A549 (cell line): ENCODE data around the gene EXOC4. TPM values are rescaled to one million over a fixed set of nuclear protein-coding genes. Genes with fewer than 3 reads are reported as not detected.

Experiments
- ATAC-seq, 2 experiments: fragments of 200-7000 bp in 1 of 2; fragments of >200 bp in 1 of 2; cut with Nextera tagmentation in 1 of 2; cut with Tn5 transposase in 1 of 2; 3 replicates each; pipeline versions ENCODE4 v1.8.0 to v1.9.1; 2018 to 2020; ENCODE audit warnings: mild to moderate bottlenecking in 1 of 2, moderate library complexity in 1 of 2
- CTCF ChIA-PET: fragments of 300-600 bp; sonication (Branson Sonifier 250); formaldehyde crosslinking; extraction: SDS; loops from one replicate; lab custom pipeline; 2021; ENCODE audit warnings: antibody characterized with exemption, inconsistent platforms; lab: Yijun Ruan, JAX
- POLR2A ChIA-PET: fragments of 350-600 bp; formaldehyde crosslinking; extraction: SDS; loops from one replicate; lab custom pipeline; 2021; ENCODE audit warnings: antibody characterized with exemption, inconsistent platforms; lab: Yijun Ruan, JAX
- DNase-seq, 2 experiments: peaks; one replicate each; pipeline versions ENCODE4 v3.0.0 to v3.0.0-alpha.2; 2011 to 2016; ENCODE audit warnings: low read depth in 1 of 2, low spot score in 1 of 2
- FAIRE-seq: peaks from 2 replicates; lab custom pipeline; 2011; peaks lifted over from hg19 to GRCh38; lab: Jason Lieb, UNC
- H3K27ac ChIP-seq, 2 experiments: fragments of >200 bp; sonication (Bioruptor Twin); formaldehyde crosslinking; 3 replicates each; pipeline ENCODE4 v1.5.1; 2016 to 2017
- H3K4me1 ChIP-seq: fragments of >200 bp; sonication (Bioruptor Twin); formaldehyde crosslinking; 3 replicates; pipeline ENCODE4 v1.6.1; 2016
- H3K4me2 ChIP-seq: fragments of >200 bp; sonication (Bioruptor Twin); formaldehyde crosslinking; 3 replicates; pipeline ENCODE4 v1.6.1; 2016
- H3K4me3 ChIP-seq: fragments of >200 bp; sonication (Bioruptor Twin); formaldehyde crosslinking; 3 replicates; pipeline ENCODE4 v1.5.1; 2016
- H3K9me3 ChIP-seq: fragments of >200 bp; sonication (Bioruptor Twin); formaldehyde crosslinking; 3 replicates; pipeline ENCODE4 v1.6.1; 2016
- BHLHE40 ChIP-seq: IDR thresholded peaks from 2 replicates; pipeline ENCODE4 v1.6.1; 2012; ENCODE audit warnings: low read depth, low read length, inconsistent platforms
- CBX8 ChIP-seq: fragments of 200-600 bp; sonication (generic); IDR thresholded peaks from 2 replicates; pipeline ENCODE4 v1.6.1; 2016
- CEBPB ChIP-seq, 2 experiments: fragments of >200 bp in 1 of 2; sonication (Bioruptor Twin) in 1 of 2; formaldehyde crosslinking in 1 of 2; IDR thresholded peaks; 2 replicates each; pipeline ENCODE4 v1.6.1; 2012 to 2016
- CHD4 ChIP-seq: fragments of 200-600 bp; sonication (generic); IDR thresholded peaks from 2 replicates; pipeline ENCODE4 v1.6.1; 2016; ENCODE audit warnings: antibody characterized with exemption, mild to moderate bottlenecking, borderline replicate concordance
- EHMT2 ChIP-seq: fragments of 200-600 bp; sonication (generic); IDR thresholded peaks from 2 replicates; pipeline ENCODE4 v1.6.1; 2016; ENCODE audit warnings: antibody characterized with exemption, low read depth, mild to moderate bottlenecking, moderate library complexity
- FOSB ChIP-seq: fragments of 250-450 bp; sonication (Bioruptor Pico); IDR thresholded peaks from 2 replicates; pipeline ENCODE4 v1.5.0; 2020; ENCODE audit warnings: mild to moderate bottlenecking, moderate library complexity
- FOSL2 ChIP-seq, 2 experiments: fragments of 450-650 bp in 1 of 2; fragments of >200 bp in 1 of 2; sonication (Bioruptor Twin) in 1 of 2; formaldehyde crosslinking; IDR thresholded peaks; 2 replicates each; pipeline versions ENCODE4 v1.5.0 to v1.6.1; 2016 to 2020; ENCODE audit warnings: mild to moderate bottlenecking in 1 of 2, moderate library complexity in 1 of 2
- HEYL ChIP-seq: fragments of 250-450 bp; sonication (Bioruptor Pico); IDR thresholded peaks from 2 replicates; pipeline ENCODE4 v1.8.0; 2021; ENCODE audit warnings: mild to moderate bottlenecking, moderate library complexity
- HOXA7 ChIP-seq: fragments of 250-450 bp; sonication (Bioruptor Pico); IDR thresholded peaks from 2 replicates; pipeline ENCODE4 v1.5.0; 2020; ENCODE audit warnings: mild to moderate bottlenecking, moderate library complexity
- KDM1A ChIP-seq: fragments of 200-600 bp; sonication (generic); IDR thresholded peaks from 2 replicates; pipeline ENCODE4 v1.6.1; 2016; ENCODE audit warnings: low read depth, mild to moderate bottlenecking
- MAFK ChIP-seq: fragments of 450-650 bp; IDR thresholded peaks from 2 replicates; pipeline ENCODE4 v1.6.1; 2014; ENCODE audit not compliant: partially characterized antibody
- PHF8 ChIP-seq: fragments of 200-600 bp; sonication (generic); IDR thresholded peaks from 2 replicates; pipeline ENCODE4 v1.6.1; 2016; ENCODE audit warnings: low read depth, mild to moderate bottlenecking, antibody characterized with exemption, moderate library complexity, borderline replicate concordance
- RARB ChIP-seq: fragments of 250-450 bp; sonication (Bioruptor Pico); IDR thresholded peaks from 2 replicates; pipeline ENCODE4 v1.8.0; 2021; ENCODE audit warnings: mild to moderate bottlenecking, moderate library complexity
- RCOR1 ChIP-seq: fragments of 150-350 bp; IDR thresholded peaks from 2 replicates; pipeline ENCODE4 v1.6.1; 2014; ENCODE audit warnings: antibody characterized with exemption, low read length, low read depth
- RFX5 ChIP-seq: fragments of 450-650 bp; IDR thresholded peaks from 2 replicates; pipeline ENCODE4 v1.7.1; 2014; ENCODE audit warnings: antibody characterized with exemption, mild to moderate bottlenecking, moderate library complexity
- ZFP36 ChIP-seq: fragments of 450-650 bp; IDR thresholded peaks from 2 replicates; pipeline ENCODE4 v1.6.1; 2014; ENCODE audit warnings: borderline replicate concordance; ENCODE audit not compliant: partially characterized antibody
- WGBS: methylation state at CpG from one replicate; pipeline ENCODE4 v1.1.6; 2017; ENCODE audit errors: missing lambda C conversion rate; 5-methylcytosine and 5-hydroxymethylcytosine counted together
- polyA plus RNA-seq, 4 experiments: library from polyadenylated mRNA; depleted of rRNA in 3 of 4; stranded (reverse); fragments of >200 nt; fragmentation: RNase III in 1 of 4; extraction: RNeasy Plus Mini Kit Qiagen cat#74134 plus additional on column Dnase treatment in 1 of 4; gene quantifications; 2 replicates in 3 of 4; 3 replicates in 1 of 4; pipeline ENCODE4 v1.2.3, GENCODE V29; 2011 to 2017
- TF ChIP-seq, protein P1 (sequence below): fragments of 150-350 bp; IDR thresholded peaks from 2 replicates; pipeline ENCODE4 v1.6.1; 2014; ENCODE audit warnings: low read depth, mild to moderate bottlenecking, low read length
- TF ChIP-seq, protein P2 (sequence below): fragments of >200 bp; sonication (Bioruptor Twin); formaldehyde crosslinking; IDR thresholded peaks from 2 replicates; pipeline ENCODE4 v1.6.1; 2016
- TF ChIP-seq, protein P3 (sequence below): fragments of 250-450 bp; sonication (Bioruptor Pico); IDR thresholded peaks from 2 replicates; pipeline ENCODE4 v1.5.0; 2021; ENCODE audit warnings: mild to moderate bottlenecking, moderate library complexity, borderline replicate concordance
- TF ChIP-seq, protein P4 (sequence below): fragments of 250-450 bp; sonication (Bioruptor Pico); IDR thresholded peaks from 2 replicates; pipeline ENCODE4 v1.5.0; 2020; ENCODE audit warnings: low read depth, mild to moderate bottlenecking, moderate library complexity

The EXOC4 gene
- polyA plus RNA-seq, 2 of the 4 experiments (the other 2 are of a cell fraction), result 33.4 to 73.1 TPM

DNA sequence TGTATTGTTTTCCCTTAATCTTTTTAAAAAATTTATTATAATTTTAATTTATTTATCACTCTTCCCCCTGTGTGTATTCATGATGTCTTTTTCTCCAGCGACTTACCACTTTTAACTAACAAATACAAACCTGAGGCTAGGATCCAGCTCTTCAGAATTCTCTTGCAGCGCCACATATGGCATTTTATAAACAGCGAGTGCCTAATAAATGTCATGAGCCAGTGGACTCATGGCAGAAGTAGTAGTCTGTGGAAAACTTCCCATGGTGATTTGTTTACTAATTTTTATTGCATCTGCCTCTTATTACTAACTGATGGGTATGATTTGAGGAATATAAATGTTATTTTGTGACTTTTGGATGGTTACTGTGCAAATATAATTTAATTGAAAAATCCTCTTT lies 102.9 kb downstream of the EXOC4 start:
- H3K4me2 ChIP-seq, result no peak overlapping the region
- TF ChIP-seq HOXA7 (CRISPR knock-in tag), result no peak
- TF ChIP-seq, protein P1, sequence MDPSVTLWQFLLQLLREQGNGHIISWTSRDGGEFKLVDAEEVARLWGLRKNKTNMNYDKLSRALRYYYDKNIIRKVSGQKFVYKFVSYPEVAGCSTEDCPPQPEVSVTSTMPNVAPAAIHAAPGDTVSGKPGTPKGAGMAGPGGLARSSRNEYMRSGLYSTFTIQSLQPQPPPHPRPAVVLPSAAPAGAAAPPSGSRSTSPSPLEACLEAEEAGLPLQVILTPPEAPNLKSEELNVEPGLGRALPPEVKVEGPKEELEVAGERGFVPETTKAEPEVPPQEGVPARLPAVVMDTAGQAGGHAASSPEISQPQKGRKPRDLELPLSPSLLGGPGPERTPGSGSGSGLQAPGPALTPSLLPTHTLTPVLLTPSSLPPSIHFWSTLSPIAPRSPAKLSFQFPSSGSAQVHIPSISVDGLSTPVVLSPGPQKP, result no peak
- no peak for TF ChIP-seq CBX8
- no peak for TF ChIP-seq ZFP36
- TF ChIP-seq HEYL (CRISPR knock-in tag), result no peak
- no peak for TF ChIP-seq EHMT2
- no peak for TF ChIP-seq CEBPB (IDR thresholded peaks at IDR 0.05)
- no peak for TF ChIP-seq CHD4
- TF ChIP-seq FOSL2 (IDR thresholded peaks at IDR 0.05), result no peak
- no peak for TF ChIP-seq FOSL2 (CRISPR knock-in tag; IDR thresholded peaks at IDR 0.05)
- TF ChIP-seq, protein P2, sequence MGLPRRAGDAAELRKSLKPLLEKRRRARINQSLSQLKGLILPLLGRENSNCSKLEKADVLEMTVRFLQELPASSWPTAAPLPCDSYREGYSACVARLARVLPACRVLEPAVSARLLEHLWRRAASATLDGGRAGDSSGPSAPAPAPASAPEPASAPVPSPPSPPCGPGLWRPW, result no peak
- TF ChIP-seq, protein P3, sequence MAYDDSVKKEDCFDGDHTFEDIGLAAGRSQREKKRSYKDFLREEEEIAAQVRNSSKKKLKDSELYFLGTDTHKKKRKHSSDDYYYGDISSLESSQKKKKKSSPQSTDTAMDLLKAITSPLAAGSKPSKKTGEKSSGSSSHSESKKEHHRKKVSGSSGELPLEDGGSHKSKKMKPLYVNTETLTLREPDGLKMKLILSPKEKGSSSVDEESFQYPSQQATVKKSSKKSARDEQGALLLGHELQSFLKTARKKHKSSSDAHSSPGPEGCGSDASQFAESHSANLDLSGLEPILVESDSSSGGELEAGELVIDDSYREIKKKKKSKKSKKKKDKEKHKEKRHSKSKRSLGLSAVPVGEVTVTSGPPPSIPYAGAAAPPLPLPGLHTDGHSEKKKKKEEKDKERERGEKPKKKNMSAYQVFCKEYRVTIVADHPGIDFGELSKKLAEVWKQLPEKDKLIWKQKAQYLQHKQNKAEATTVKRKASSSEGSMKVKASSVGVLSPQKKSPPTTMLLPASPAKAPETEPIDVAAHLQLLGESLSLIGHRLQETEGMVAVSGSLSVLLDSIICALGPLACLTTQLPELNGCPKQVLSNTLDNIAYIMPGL (CRISPR knock-in tag), result no peak
- no peak for TF ChIP-seq FOSB (CRISPR knock-in tag)
- no peak for TF ChIP-seq MAFK
- no peak for ATAC-seq
- 75% methylated on average over 3 of the region's 3 CpGs for WGBS
- FAIRE-seq, result no peak
- peaks cover 15% of the 10 kb centered on the region; the same call in 2 of the 3 replicates for H3K9me3 ChIP-seq
- H3K4me1 ChIP-seq, result peaks cover 20% of the 10 kb centered on the region
- ChIA-PET CTCF (no interaction called here), POLR2A (no interaction called here)
- H3K4me3 ChIP-seq, result no peak overlapping the region
- DNase-seq, result no peak
- no peak overlapping the region for H3K27ac ChIP-seq

DNA sequence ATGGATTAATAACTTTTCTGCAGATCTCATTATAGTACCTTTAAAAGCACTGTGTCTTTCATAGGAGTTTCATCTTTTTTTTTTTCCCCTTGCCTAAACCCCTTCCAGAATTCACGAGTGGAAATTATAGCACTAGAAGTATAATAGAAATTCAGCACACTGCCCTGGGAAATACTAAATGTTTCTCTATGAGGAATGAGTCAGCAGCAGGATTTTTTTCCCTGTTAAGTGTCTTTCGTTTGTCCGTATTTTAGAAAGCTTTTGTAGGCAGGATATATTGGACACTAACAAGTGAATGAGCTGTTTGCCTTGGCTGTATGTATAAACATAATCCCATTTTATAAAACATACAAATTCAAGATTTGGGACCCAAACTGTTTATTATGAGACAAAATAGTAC lies 105.8 kb downstream of the EXOC4 start:
- Histone ChIP-seq H3K9me3 (no peaks in the 10 kb centered on the region), H3K4me2 (peak overlapping the region; percentile 19; the same call in 1 of the 3 replicates), H3K4me3 (no peak overlapping the region), H3K4me1 (peaks cover 20% of the 10 kb centered on the region), H3K27ac (no peak overlapping the region; a peak in 1 of 6 replicates)
- no peak for FAIRE-seq
- ATAC-seq, result no peak
- CTCF ChIA-PET, result no interaction called here
- no peak for DNase-seq
- WGBS, result 78% methylated on average over 3 of the region's 3 CpGs
- TF ChIP-seq, protein P2, result no peak
- TF ChIP-seq RFX5 (no peak), KDM1A (no peak), PHF8 (no peak), RCOR1 (no peak), FOSL2 (IDR thresholded peaks at IDR 0.05) (no peak), FOSL2 (CRISPR knock-in tag; IDR thresholded peaks at IDR 0.05) (no peak), CEBPB (IDR thresholded peaks at IDR 0.05) (no peak), MAFK (no peak), BHLHE40 (no peak), EHMT2 (no peak), RARB (no peak)
- TF ChIP-seq, protein P4, sequence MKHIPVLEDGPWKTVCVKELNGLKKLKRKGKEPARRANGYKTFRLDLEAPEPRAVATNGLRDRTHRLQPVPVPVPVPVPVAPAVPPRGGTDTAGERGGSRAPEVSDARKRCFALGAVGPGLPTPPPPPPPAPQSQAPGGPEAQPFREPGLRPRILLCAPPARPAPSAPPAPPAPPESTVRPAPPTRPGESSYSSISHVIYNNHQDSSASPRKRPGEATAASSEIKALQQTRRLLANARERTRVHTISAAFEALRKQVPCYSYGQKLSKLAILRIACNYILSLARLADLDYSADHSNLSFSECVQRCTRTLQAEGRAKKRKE (CRISPR knock-in tag), result no peak
- TF ChIP-seq, all 56 proteins: peak for 0
- POLR2A ChIA-PET, result interaction anchor here (0.6 kb wide), 1 partner anchor 19 kb away, joined by 3 read pairs; no protein-coding TSS in a partner anchor
